K562 (cell line): ENCODE results near the gene UBR7. TPM values are rescaled to one million over a fixed set of nuclear protein-coding genes. Genes with fewer than 3 reads are reported as not detected.

Experiments used
- ATAC-seq: fragments of 200-7000 bp; cut with Tn5 transposase; 3 replicates; pipeline ENCODE4 v1.9.1; 2020; ENCODE audit warnings: moderate library complexity
- Bru-seq: library from RNA; stranded (reverse); fragments of 400-500 nt; gene quantifications from one replicate; lab custom pipeline; 2021; lab: Mats Ljungman, UMichigan
- BruChase-seq, 2 experiments: library from RNA; stranded (reverse); fragments of 400-500 nt; gene quantifications; one replicate each; lab custom pipeline; 2021; lab: Mats Ljungman, UMichigan
- BruUV-seq: library from RNA; stranded (reverse); fragments of 400-500 nt; replicated peaks from 2 replicates; lab custom pipeline; 2021; lab: Mats Ljungman, UMichigan
- CTCF ChIA-PET: fragments of 300-600 bp; formaldehyde crosslinking; extraction: SDS; loops from one replicate; lab custom pipeline; 2021; ENCODE audit warnings: low intra/inter-chr PET ratio; lab: Yijun Ruan, JAX
- POLR2A ChIA-PET: fragments of 300-600, 350-650 bp; sonication (Branson Sonifier 250); formaldehyde crosslinking; extraction: SDS; loops from one replicate; lab custom pipeline; 2021; ENCODE audit warnings: antibody characterized with exemption, inconsistent platforms; lab: Yijun Ruan, JAX
- DNase-seq, 4 experiments: peaks; one replicate each; pipeline versions ENCODE4 v3.0.0 to v3.0.0-alpha.2; 2011 to 2018; ENCODE audit warnings: low spot score in 3 of 4, mixed read lengths in 3 of 4; ENCODE audit errors: extremely low read depth in 1 of 4
- FAIRE-seq: peaks from 2 replicates; lab custom pipeline; 2011; peaks lifted over from hg19 to GRCh38; lab: Jason Lieb, UNC
- H2AFZ ChIP-seq: 2 replicates; pipeline ENCODE4 v1.6.0; 2011; ENCODE audit warnings: low read depth, low read length, control low read depth, inconsistent platforms
- H3K27ac ChIP-seq: fragments of 200-600 bp; 3 replicates; pipeline ENCODE4 v1.8.0; 2011; ENCODE audit warnings: low read depth, mild to moderate bottlenecking, control low read depth, inconsistent platforms, low read length, moderate library complexity, mixed read lengths; ENCODE audit errors: extremely low read depth
- H3K27me3 ChIP-seq, 2 experiments: fragments of 300-600 bp in 1 of 2; 2 replicates in 1 of 2; 3 replicates in 1 of 2; pipeline versions ENCODE4 v1.6.0 to v1.8.0; 2011; ENCODE audit warnings: inconsistent platforms in 2 of 2, low read length in 2 of 2, mild to moderate bottlenecking in 1 of 2, mixed read lengths in 1 of 2, moderate library complexity in 1 of 2; ENCODE audit not compliant: control insufficient read depth in 2 of 2, insufficient read depth in 2 of 2
- H3K36me3 ChIP-seq: fragments of 300-600 bp; 3 replicates; pipeline ENCODE4 v1.8.0; 2011; ENCODE audit warnings: mild to moderate bottlenecking, low read length, inconsistent platforms; ENCODE audit not compliant: control insufficient read depth, insufficient read depth
- H3K4me1 ChIP-seq, 2 experiments: fragments of 200-600 bp in 1 of 2; replicated peaks in 1 of 2; 2 replicates in 1 of 2; 3 replicates in 1 of 2; pipeline versions ENCODE4 v1.5.1 to v1.8.0; 2011; ENCODE audit warnings: inconsistent platforms in 2 of 2, low read length in 2 of 2, mild to moderate bottlenecking in 1 of 2, mixed read lengths in 1 of 2, moderate library complexity in 1 of 2; ENCODE audit not compliant: control insufficient read depth in 2 of 2, insufficient read depth in 2 of 2
- H3K4me2 ChIP-seq: 2 replicates; pipeline ENCODE4 v1.6.1; 2011; ENCODE audit warnings: low read length, control low read depth, inconsistent platforms, mixed read lengths; ENCODE audit not compliant: insufficient read depth
- H3K4me3 ChIP-seq: fragments of 200-600 bp; sonication (generic), shearing (Covaris generic); 2 replicates; pipeline ENCODE4 v1.5.1; 2016; ENCODE audit warnings: control low read depth, inconsistent platforms
- H3K79me2 ChIP-seq: fragments of 200-600 bp; 3 replicates; pipeline ENCODE4 v1.8.0; 2011; ENCODE audit warnings: low read length, inconsistent platforms; ENCODE audit not compliant: control insufficient read depth, insufficient read depth
- H3K9ac ChIP-seq, 2 experiments: 2 replicates each; pipeline versions ENCODE4 v1.6.0 to v1.6.1; 2011; ENCODE audit warnings: low read depth in 2 of 2, low read length in 2 of 2, control low read depth in 1 of 2, inconsistent platforms in 1 of 2, mild to moderate bottlenecking in 1 of 2, mixed read lengths in 1 of 2; ENCODE audit not compliant: insufficient read depth in 1 of 2
- H3K9me1 ChIP-seq: one replicate; pipeline ENCODE4 v1.6.0; 2011; ENCODE audit warnings: inconsistent platforms, mild to moderate bottlenecking, low read length, moderate library complexity; ENCODE audit not compliant: control insufficient read depth, insufficient read depth
- H3K9me3 ChIP-seq: replicated peaks from 2 replicates; pipeline ENCODE4 v1.5.1; 2011; ENCODE audit warnings: low read depth, low read length, inconsistent platforms; ENCODE audit not compliant: control insufficient read depth, insufficient read depth
- H4K20me1 ChIP-seq: replicated peaks from 2 replicates; pipeline ENCODE4 v1.6.1; 2011; ENCODE audit warnings: low read length, inconsistent platforms, mixed read lengths; ENCODE audit not compliant: control insufficient read depth, insufficient read depth
- CAMTA2 ChIP-seq: fragments of 250-450 bp; sonication (Bioruptor Pico); conservative IDR thresholded peaks from 2 replicates; pipeline ENCODE4 v1.5.1; 2022
- DNMT1 ChIP-seq: fragments of 450-650 bp; IDR thresholded peaks from 2 replicates; pipeline ENCODE4 v1.6.1; 2016; ENCODE audit warnings: antibody characterized with exemption, mild to moderate bottlenecking
- ELF1 ChIP-seq: fragments of 200-800 bp; sonication (Bioruptor generic); IDR thresholded peaks from 2 replicates; pipeline ENCODE4 v1.6.1; 2016; ENCODE audit warnings: missing genetic modification characterization, missing compliant biosample characterization
- GATA2 ChIP-seq: sonication (generic); formaldehyde crosslinking; IDR thresholded peaks from 2 replicates; pipeline ENCODE4 v1.4.0; 2020; ENCODE audit warnings: mild to moderate bottlenecking, missing genetic modification reagents
- L3MBTL2 ChIP-seq: fragments of 450-650 bp; IDR thresholded peaks from 2 replicates; pipeline ENCODE4 v1.6.1; 2016; ENCODE audit warnings: mild to moderate bottlenecking, moderate library complexity
- NFE2 ChIP-seq: IDR thresholded peaks from 2 replicates; pipeline ENCODE4 v1.6.1; 2014; ENCODE audit warnings: antibody characterized with exemption, low read depth
- NRF1 ChIP-seq, 2 experiments: fragments of 450-650 bp; IDR thresholded peaks in 1 of 2; conservative IDR thresholded peaks in 1 of 2; 2 replicates each; pipeline ENCODE4 v1.6.1; 2014; ENCODE audit warnings: mild to moderate bottlenecking in 2 of 2
- RBBP5 ChIP-seq: fragments of 200-600 bp; sonication (generic); IDR thresholded peaks from 2 replicates; pipeline ENCODE4 v1.6.1; 2012; ENCODE audit warnings: borderline replicate concordance, mild to moderate bottlenecking, low read length, control low read depth, inconsistent platforms; ENCODE audit not compliant: insufficient read depth, poor library complexity, severe bottlenecking
- SIN3A ChIP-seq, 2 experiments: fragments of 150-350 bp in 1 of 2; IDR thresholded peaks; 2 replicates each; pipeline ENCODE4 v1.6.1; 2011 to 2016; ENCODE audit warnings: borderline replicate concordance in 2 of 2, low read depth in 2 of 2, low read length in 2 of 2, mild to moderate bottlenecking in 2 of 2, moderate library complexity in 2 of 2; ENCODE audit not compliant: control insufficient read depth in 1 of 2
- ZNF239 ChIP-seq: fragments of 250-450 bp; sonication (Bioruptor Pico); IDR thresholded peaks from 2 replicates; pipeline ENCODE4 v1.4.0; 2020; ENCODE audit warnings: mild to moderate bottlenecking
- WGBS: fragments of 100-300 bp; shearing (Covaris generic); methylation state at CpG from one replicate; pipeline ENCODE4 v1.1.6; 2016; ENCODE audit warnings: low coverage, mixed read lengths; ENCODE audit not compliant: insufficient coverage; ENCODE audit errors: missing lambda C conversion rate; 5-methylcytosine and 5-hydroxymethylcytosine counted together
- in situ Hi-C: fragments of 300-500 bp; cut with MboI; formaldehyde crosslinking; loops from 4 replicates; pipeline ENCODE4 v1.15.0; 2018; ENCODE audit warnings: inconsistent platforms, mixed read lengths
- intact Hi-C: fragments of 100-400 bp; cut with micrococcal nuclease; formaldehyde crosslinking; loops from 2 replicates; pipeline ENCODE4 v1.14.2; 2022
- long read RNA-seq, 3 experiments: library from polyadenylated mRNA in 2 of 3; library from RNA in 1 of 3; unstranded in 2 of 3; stranded (forward) in 1 of 3; transcript quantifications; one replicate each; pipeline ENCODE4 v2.0.0, GENCODE V29; 2019 to 2022
- polyA minus RNA-seq, 3 experiments: library from RNA; depleted of rRNA, polyadenylated mRNA; stranded (reverse); fragments of >200 nt; gene quantifications; 2 replicates each; pipeline ENCODE4 v1.2.3, GENCODE V29; 2011
- polyA plus RNA-seq, 8 experiments: library from polyadenylated mRNA; depleted of rRNA in 4 of 8; stranded (reverse) in 5 of 8; unstranded in 3 of 8; fragments of >200 nt; fragmentation: Nextera tagmentation in 2 of 8; fragmentation: Illumina TruSeq in 1 of 8; extraction: Ambion mirVana in 2 of 8; extraction: Trizol in 1 of 8; gene quantifications; 2 replicates each; pipeline versions ENCODE4 v1.2.1 to v1.2.3, GENCODE V29; 2011 to 2014; ENCODE audit warnings: inconsistent platforms in 1 of 8, missing spikeins in 1 of 8
- total RNA-seq, 7 experiments: library from RNA; depleted of rRNA in 6 of 7; stranded (reverse); fragments of >200 nt in 6 of 7; fragmentation: Illumina TruSeq in 2 of 7; extraction: Trizol in 2 of 7; gene quantifications; 2 replicates each; pipeline versions ENCODE4 v1.2.1 to v1.2.3, GENCODE V29; 2011 to 2021; ENCODE audit warnings: low replicate concordance in 1 of 7
- TF ChIP-seq, protein P1 (sequence below), 2 experiments: fragments of 250-450 bp in 1 of 2; fragments of 450-650 bp in 1 of 2; sonication (Bioruptor Pico) in 1 of 2; IDR thresholded peaks; 2 replicates each; pipeline versions ENCODE4 v1.6.1 to v1.8.0; 2016 to 2021; ENCODE audit warnings: mild to moderate bottlenecking in 2 of 2, moderate library complexity in 2 of 2, missing compliant biosample characterization in 1 of 2, missing genetic modification characterization in 1 of 2

Gene UBR7, protein sequence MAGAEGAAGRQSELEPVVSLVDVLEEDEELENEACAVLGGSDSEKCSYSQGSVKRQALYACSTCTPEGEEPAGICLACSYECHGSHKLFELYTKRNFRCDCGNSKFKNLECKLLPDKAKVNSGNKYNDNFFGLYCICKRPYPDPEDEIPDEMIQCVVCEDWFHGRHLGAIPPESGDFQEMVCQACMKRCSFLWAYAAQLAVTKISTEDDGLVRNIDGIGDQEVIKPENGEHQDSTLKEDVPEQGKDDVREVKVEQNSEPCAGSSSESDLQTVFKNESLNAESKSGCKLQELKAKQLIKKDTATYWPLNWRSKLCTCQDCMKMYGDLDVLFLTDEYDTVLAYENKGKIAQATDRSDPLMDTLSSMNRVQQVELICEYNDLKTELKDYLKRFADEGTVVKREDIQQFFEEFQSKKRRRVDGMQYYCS
- total RNA-seq (2011; cell fraction: chromatin; rRNA removed; ENCODE audit: low replicate concordance), result 14.0 and 20.3 TPM in 2 replicates
- 16.7 and 17.9 TPM in 2 replicates for total RNA-seq (2011; cell fraction: nucleolus; rRNA removed)
- total RNA-seq (2011; cell fraction: nucleoplasm; rRNA removed), result 15.0 and 17.8 TPM in 2 replicates
- total RNA-seq (2014; rRNA removed), result 62.6 and 63.0 TPM in 2 replicates
- total RNA-seq (2014; rRNA removed; fragmentation: Illumina TruSeq; extraction: Trizol), result 33.6 and 35.6 TPM in 2 replicates
- 33.1 and 34.4 TPM in 2 replicates for total RNA-seq (2015; rRNA removed; fragmentation: Illumina TruSeq; extraction: Trizol)
- 31.6 and 34.5 TPM in 2 replicates for total RNA-seq (2021)
- 33.1 and 46.7 TPM in 2 replicates for polyA plus RNA-seq (2011; rRNA removed)
- 17.3 and 29.0 TPM in 2 replicates for polyA plus RNA-seq (2011; cell fraction: cytosol; rRNA removed)
- 21.2 and 22.8 TPM in 2 replicates for polyA plus RNA-seq (2011; cell fraction: nucleus; rRNA removed)
- polyA plus RNA-seq (2012), result 30.2 and 33.3 TPM in 2 replicates
- polyA plus RNA-seq (2014; fragmentation: Illumina TruSeq; extraction: Trizol), result 39.0 and 43.8 TPM in 2 replicates
- 10 to 100 TPM; 12.5 to 20.0 TPM for polyA plus RNA-seq (2014; fragmentation: Nextera tagmentation; extraction: Ambion mirVana)
- polyA plus RNA-seq (2014; rRNA removed), result 31.6 and 33.0 TPM in 2 replicates
- polyA minus RNA-seq (2011; rRNA and poly(A)+ RNA removed), result 39.2 and 54.6 TPM in 2 replicates
- 20.7 and 24.6 TPM in 2 replicates for polyA minus RNA-seq (2011; cell fraction: cytosol; rRNA and poly(A)+ RNA removed)
- 15.2 and 18.2 TPM in 2 replicates for polyA minus RNA-seq (2011; cell fraction: nucleus; rRNA and poly(A)+ RNA removed)
- percentile 71 among the genes with signal in this experiment for Bru-seq, nascent RNA
- percentile 81 among the genes with signal in this experiment for BruChase-seq, experiment 1, labeled RNA remaining after a 2-hour chase
- BruChase-seq, experiment 2, labeled RNA remaining after a 6-hour chase, result percentile 85 among the genes with signal in this experiment
- long read RNA-seq, experiment 1, transcript UBR7-201 (11 exons, 3,694 nt), result major isoform, 52 of 125 reads
- long read RNA-seq, experiment 1, partial matches to known transcripts, result 5 of 125 reads
- long read RNA-seq, experiment 1, other reads (novel, unspliced or antisense), result 68 of 125 reads
- long read RNA-seq, experiment 2, transcript UBR7-201 (11 exons, 3,694 nt), result major isoform, 18 of 39 reads
- long read RNA-seq, experiment 2, partial matches to known transcripts, result 19 of 39 reads
- long read RNA-seq, experiment 2, other reads (novel, unspliced or antisense), result 2 of 39 reads
- long read RNA-seq, experiment 3, transcript UBR7-201 (11 exons, 3,694 nt), result major isoform, 18 of 28 reads
- long read RNA-seq, experiment 3, partial matches to known transcripts, result 2 of 28 reads
- long read RNA-seq, experiment 3, other reads (novel, unspliced or antisense), result 7 of 28 reads

DNA sequence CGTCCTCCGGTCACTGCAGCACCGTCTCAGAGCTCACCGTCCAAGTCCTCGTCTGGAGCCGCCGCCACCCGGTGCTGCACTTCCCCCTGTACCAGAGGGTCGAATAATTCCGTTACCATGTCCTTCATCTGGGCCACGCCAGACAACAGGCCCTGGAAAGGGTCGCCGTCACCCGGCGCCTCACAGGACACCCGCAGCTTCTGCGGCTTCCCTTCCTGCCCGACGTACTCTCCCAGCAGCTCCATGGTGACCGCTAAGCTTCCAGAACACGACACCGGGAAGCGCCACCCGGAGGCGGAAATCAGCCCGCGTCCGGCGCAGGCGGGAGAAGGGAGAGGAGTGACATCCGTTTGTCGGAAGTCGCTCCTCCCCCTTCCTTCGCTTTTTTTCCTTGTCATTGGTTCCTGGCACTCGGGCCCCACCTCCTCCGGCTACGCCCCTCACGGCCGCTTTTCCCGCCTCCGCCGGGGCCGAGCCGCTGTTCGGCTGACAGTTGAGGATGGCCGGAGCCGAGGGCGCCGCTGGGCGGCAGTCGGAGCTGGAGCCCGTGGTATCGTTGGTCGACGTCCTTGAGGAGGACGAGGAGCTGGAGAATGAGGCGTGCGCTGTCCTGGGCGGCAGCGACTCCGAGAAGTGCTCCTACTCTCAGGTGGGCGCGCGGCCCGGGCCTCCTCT is at the start of gene UBR7, which contains the start of gene GON7:
Gene UBR7, plus strand, starts transcription at position 464 of the 675 bp plus-strand sequence. Its CDS starts 36 bp downstream, at position 500.
Gene GON7, minus strand, starts transcription at position 273 of the 675 bp plus-strand sequence. Its CDS starts 28 bp downstream, at position 245.
- ChIA-PET POLR2A (interaction anchor here (0.5 to 1.4 kb wide), 11 partner anchors 10 to 543 kb away, joined by 3 to 4 read pairs (median 3); partner anchors contain the start of genes LYSET and MOAP1), CTCF (interaction anchor here (0.6 to 0.9 kb wide), 2 partner anchors 94 to 139 kb away, joined by 4 read pairs; no protein-coding TSS in a partner anchor)
- H3K9me1 ChIP-seq, result no peaks in the 10 kb centered on the region
- peaks cover 7 to 12% of the 10 kb centered on the region in 2 experiments; a peak in 3 of 5 replicates for H3K4me1 ChIP-seq
- peak within 1 kb of the TSS; percentile 87 for H3K4me3 ChIP-seq
- in situ Hi-C loops, result no loop called here
- H3K9me3 ChIP-seq, result no peaks in the 10 kb centered on the region
- peak within 1 kb of the TSS; percentile 86 for H3K27ac ChIP-seq
- FAIRE-seq (peak; percentile 97), ATAC-seq (peak; percentile 92), DNase-seq (peak; percentile 84 to 96 (median 87))
- WGBS, result 3% methylated on average over 30 of the region's 65 CpGs
- peaks cover 25% of the 10 kb centered on the region; the same call in 2 of the 3 replicates for H3K36me3 ChIP-seq
- peak within 1 kb of the TSS; percentile 77 to 95 for H3K9ac ChIP-seq
- peak within 1 kb of the TSS; percentile 93 for H2AFZ ChIP-seq
- peaks cover 63% of the 10 kb centered on the region for H3K79me2 ChIP-seq
- peak within 1 kb of the TSS; percentile 92 for H3K4me2 ChIP-seq
- BruUV-seq, result no TSS peak
- H3K27me3 ChIP-seq, result no peaks in the 10 kb centered on the region
- H4K20me1 ChIP-seq, result 0 out of 2 replicates have a peak, but pooled peaks cover 3% of the 10 kb centered on the region
- intact Hi-C loops, result loop anchor here (1.0 to 5.0 kb wide), 2 partner anchors 95 to 126 kb away; partner anchors contain the start of gene BTBD7
- TF ChIP-seq SIN3A (IDR thresholded peaks at IDR 0.05; ENCODE audit: borderline replicate concordance in 2 of 2, control insufficient read depth in 1 of 2, low read depth in 2 of 2, low read length in 2 of 2) (peak; percentile 68 to 85; a peak in 1 of 4 replicates), ELF1 (tag) (peak; percentile 84), DNMT1 (no peak), RBBP5 (peak; percentile 70), GATA2 (CRISPR knock-in tag) (no peak), NRF1 (conservative IDR thresholded peaks at IDR 0.05 in 1 of 2, IDR thresholded peaks at IDR 0.05 in 1 of 2) (peak; percentile 87 to 90), ZNF239 (no peak), NFE2 (peak; percentile 37; the same call in 1 of the 2 replicates), L3MBTL2 (peak; percentile 87), CAMTA2 (CRISPR knock-in tag) (no peak)
- TF ChIP-seq, protein P1, sequence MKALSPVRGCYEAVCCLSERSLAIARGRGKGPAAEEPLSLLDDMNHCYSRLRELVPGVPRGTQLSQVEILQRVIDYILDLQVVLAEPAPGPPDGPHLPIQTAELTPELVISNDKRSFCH (CRISPR knock-in tag; IDR thresholded peaks at IDR 0.05), result no peak
- TF ChIP-seq, protein P1 (tag; IDR thresholded peaks at IDR 0.05), result no peak
